Gastrocnemius medialis (tissue), 4 donors: ENCODE data around the gene ADRB2.

Experiments used
- POLR2A ChIP-seq, 2 donors: fragments of 450-650 bp; IDR thresholded peaks; one replicate each; pipeline ENCODE4 v1.6.1; 2017; ENCODE audit warnings: antibody characterized with exemption in 2 of 2, mild to moderate bottlenecking in 2 of 2, moderate library complexity in 2 of 2
- TF ChIP-seq, protein P1 (sequence below), 5 experiments: fragments of 450-650 bp in 3 of 5; fragments of 200-600 bp in 2 of 5; sonication (generic) in 2 of 5; IDR thresholded peaks in 4 of 5; conservative IDR thresholded peaks in 1 of 5; 1 replicate in 4 of 5; 2 replicates in 1 of 5; pipeline ENCODE4 v1.5.1; 2016 to 2019; ENCODE audit warnings: antibody characterized with exemption in 5 of 5, mild to moderate bottlenecking in 3 of 5, moderate library complexity in 3 of 5

DNA sequence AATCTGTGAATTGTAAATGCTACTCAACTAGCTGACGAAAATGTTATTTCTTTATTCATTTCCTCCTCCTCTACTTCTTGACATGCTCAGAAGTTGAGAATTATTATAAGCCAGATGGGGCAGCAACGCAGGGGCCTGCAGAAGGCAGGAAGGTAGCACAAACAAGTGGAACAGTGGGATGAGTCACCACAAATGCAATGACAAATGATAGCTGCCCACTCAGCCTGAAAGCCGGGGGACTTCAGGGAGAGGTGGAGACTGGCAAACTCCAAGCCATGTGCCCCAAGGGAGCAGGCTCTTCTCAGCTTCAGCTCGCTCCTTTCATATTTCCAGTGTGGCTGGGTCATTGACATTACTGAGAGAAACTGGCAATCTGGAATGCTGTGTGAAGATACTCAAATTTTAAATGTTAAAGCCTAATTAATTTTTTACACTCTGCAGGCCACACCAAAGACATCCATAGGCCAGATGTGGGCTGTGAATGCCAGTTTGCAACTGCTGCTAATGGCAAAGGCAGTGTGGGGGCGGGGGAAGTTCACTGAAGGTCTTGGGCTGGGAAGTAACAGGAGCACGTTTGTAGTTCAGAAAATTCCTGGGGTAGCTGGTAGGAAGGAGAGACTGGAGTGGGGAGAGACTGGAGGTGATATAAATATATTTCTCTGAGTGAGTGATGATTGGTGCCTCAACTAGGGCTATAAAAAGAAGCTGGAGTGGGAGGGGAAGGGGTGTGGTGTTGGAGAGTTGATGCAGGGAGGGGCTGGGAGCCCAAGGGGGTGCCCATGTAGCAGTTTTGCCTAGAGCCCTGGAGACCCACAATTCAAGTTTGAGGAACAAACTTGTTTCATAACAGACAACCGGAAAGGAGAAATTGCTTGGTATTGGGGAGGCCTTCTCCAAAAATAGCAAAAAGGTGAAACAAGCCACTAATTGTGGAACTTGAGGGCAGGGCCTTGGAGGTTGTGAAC, 20.8 kb upstream of the ADRB2 start:
- TF ChIP-seq, protein P1, sequence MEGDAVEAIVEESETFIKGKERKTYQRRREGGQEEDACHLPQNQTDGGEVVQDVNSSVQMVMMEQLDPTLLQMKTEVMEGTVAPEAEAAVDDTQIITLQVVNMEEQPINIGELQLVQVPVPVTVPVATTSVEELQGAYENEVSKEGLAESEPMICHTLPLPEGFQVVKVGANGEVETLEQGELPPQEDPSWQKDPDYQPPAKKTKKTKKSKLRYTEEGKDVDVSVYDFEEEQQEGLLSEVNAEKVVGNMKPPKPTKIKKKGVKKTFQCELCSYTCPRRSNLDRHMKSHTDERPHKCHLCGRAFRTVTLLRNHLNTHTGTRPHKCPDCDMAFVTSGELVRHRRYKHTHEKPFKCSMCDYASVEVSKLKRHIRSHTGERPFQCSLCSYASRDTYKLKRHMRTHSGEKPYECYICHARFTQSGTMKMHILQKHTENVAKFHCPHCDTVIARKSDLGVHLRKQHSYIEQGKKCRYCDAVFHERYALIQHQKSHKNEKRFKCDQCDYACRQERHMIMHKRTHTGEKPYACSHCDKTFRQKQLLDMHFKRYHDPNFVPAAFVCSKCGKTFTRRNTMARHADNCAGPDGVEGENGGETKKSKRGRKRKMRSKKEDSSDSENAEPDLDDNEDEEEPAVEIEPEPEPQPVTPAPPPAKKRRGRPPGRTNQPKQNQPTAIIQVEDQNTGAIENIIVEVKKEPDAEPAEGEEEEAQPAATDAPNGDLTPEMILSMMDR (IDR thresholded peaks at IDR 0.05 in 4 of 5, conservative IDR thresholded peaks at IDR 0.05 in 1 of 5): no peak
- TF ChIP-seq POLR2A (IDR thresholded peaks at IDR 0.05): no peak
